ENCODE measurements around the gene STRN.

GRCh38 chr2:36967236-36967876 lies 1.0 kb upstream of the STRN start:
- TF ChIP-seq POLR2AphosphoS5 (IDR thresholded peaks at IDR 0.05; ENCODE audit: low read depth, low read length), result no peak
- no peak for TF ChIP-seq CTCF (IDR thresholded peaks at IDR 0.05)
- TF ChIP-seq SIN3A (IDR thresholded peaks at IDR 0.05; ENCODE audit: borderline replicate concordance, insufficient read depth, low read depth, low read length), result no peak
- TF ChIP-seq REST (IDR thresholded peaks at IDR 0.05; ENCODE audit: insufficient read depth in 1 of 2, low read depth in 2 of 2, low read length in 1 of 2), result no peak
